GM10847 (cell line): ENCODE results near the gene SLC19A2.

Source experiments
- POLR2A ChIP-seq: IDR thresholded peaks from 2 replicates; pipeline ENCODE4 v1.6.1; 2011; ENCODE audit not compliant: insufficient read length; ENCODE audit errors: extremely low read depth

Gene SLC19A2

GRCh38 chr1:169485431-169486280 lies at the start of gene SLC19A2:
SLC19A2 (minus strand) TSS chr1:169485944; CDS start chr1:169485766, 178 bp downstream.
- peak; percentile 81 for TF ChIP-seq POLR2A

- TF ChIP-seq POLR2A: no peak
Observed at GRCh38 chr1:169534653-169535052, 48.9 kb upstream of the SLC19A2 start.

- no peak for TF ChIP-seq POLR2A
Observed at GRCh38 chr1:169530448-169530847, 44.7 kb upstream of the SLC19A2 start.

- TF ChIP-seq POLR2A: no peak
Observed at GRCh38 chr1:169529068-169529642, 43.4 kb upstream of the SLC19A2 start.

- TF ChIP-seq POLR2A: no peak
Observed at GRCh38 chr1:169528215-169529067, 42.7 kb upstream of the SLC19A2 start.

GRCh38 chr1:169527451-169528214 lies 41.9 kb upstream of the SLC19A2 start:
- TF ChIP-seq POLR2A: no peak

GRCh38 chr1:169527001-169527400 lies 41.3 kb upstream of the SLC19A2 start:
- no peak for TF ChIP-seq POLR2A

- TF ChIP-seq POLR2A: no peak
Observed at GRCh38 chr1:169526120-169526832, 40.5 kb upstream of the SLC19A2 start.

GRCh38 chr1:169525391-169525790 lies 39.6 kb upstream of the SLC19A2 start:
- no peak for TF ChIP-seq POLR2A

- no peak for TF ChIP-seq POLR2A
Observed at GRCh38 chr1:169523904-169524303, 38.2 kb upstream of the SLC19A2 start.

- TF ChIP-seq POLR2A: no peak
Observed at GRCh38 chr1:169521226-169521625, 35.5 kb upstream of the SLC19A2 start.

- no peak for TF ChIP-seq POLR2A
Observed at GRCh38 chr1:169517558-169518186, 31.9 kb upstream of the SLC19A2 start.

- no peak for TF ChIP-seq POLR2A
Observed at GRCh38 chr1:169515641-169516040, 29.9 kb upstream of the SLC19A2 start.
